ENCODE data around the gene PKD1.
"Not testable (repeated sequence)": the region's sequence is repeated elsewhere in the genome, so short reads cannot be mapped to it uniquely, and the experiment has no call there.

PKD1 gene

DNA sequence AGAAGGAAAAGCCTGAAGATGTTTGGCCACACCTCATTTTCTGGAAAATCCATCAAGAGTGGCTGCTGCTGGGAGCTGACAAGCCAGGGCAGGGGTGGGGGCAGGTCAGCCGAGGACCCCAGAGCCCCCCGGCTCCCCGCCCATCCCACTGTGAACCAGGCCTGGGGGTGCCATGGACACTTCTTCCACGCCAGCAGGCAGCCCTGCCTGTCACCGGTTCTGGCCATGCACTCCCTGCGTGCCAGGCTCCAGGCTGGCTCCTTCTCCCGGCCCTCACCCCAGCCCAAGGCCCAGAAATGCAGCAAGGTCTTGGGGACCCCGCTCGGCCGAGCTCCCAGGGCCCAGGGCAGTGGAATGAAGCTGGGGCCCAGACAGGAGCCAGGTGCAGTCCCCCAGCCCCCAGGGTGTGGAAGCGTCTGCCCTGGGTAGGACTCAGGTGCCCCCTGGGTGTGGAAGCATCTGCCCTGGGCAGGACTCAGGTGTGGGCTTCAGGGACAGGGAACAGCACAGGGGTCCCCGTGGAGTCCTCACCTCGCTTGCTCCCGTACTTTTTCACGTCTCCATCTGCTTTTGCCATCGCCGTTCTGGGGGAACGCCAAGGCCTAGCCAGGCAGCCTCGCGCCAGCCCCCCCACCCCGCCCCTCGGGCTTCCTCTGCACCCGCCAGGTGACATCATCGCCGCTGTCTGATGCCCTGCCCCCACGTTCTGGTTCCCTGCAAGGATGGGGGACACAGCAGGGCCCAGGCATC lies 12.6 kb downstream of the PKD1 start:
- DNase-seq = not testable (repeated sequence)

DNA sequence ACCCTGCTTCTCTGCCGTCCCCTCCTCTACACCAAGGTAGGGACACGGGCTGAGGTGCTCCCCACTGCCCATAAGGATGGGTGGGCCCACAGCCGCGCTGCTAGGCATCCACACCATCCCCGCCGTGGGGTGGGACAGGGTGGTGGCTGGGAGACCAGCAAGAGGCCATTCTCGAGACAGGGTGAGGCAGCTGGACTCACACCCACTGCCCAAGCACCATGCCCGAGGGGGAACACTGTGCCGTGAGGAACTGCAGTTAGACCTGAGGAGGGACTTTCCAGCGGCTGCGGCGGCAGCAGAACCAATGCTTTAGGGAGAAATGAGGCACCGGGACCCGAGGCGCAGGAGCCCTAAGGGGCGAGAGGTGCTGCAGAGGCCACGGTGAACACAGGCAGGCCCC lies 13.3 kb downstream of the PKD1 start:
- DNase-seq = no peak

DNA sequence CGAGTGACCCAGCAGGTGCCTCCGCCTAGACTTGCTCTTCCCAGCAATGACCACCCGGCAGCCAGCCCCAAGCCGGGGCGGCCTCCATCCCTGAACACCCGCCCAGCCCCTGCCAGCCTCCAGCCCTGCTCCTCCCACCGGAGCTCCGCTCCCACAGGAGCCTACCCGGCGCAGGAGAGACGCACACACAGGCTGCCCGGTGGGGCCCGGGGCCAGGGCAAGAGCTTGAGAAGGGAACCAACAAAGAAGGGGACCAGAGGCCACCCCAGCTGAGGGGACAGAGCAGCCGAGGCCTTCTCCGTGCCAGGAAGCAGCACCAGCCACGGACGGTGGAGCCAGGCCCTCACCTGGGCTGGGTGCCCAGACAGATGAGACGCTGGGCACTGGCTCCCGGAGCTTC lies 13.8 kb downstream of the PKD1 start:
- no peak for DNase-seq

DNA sequence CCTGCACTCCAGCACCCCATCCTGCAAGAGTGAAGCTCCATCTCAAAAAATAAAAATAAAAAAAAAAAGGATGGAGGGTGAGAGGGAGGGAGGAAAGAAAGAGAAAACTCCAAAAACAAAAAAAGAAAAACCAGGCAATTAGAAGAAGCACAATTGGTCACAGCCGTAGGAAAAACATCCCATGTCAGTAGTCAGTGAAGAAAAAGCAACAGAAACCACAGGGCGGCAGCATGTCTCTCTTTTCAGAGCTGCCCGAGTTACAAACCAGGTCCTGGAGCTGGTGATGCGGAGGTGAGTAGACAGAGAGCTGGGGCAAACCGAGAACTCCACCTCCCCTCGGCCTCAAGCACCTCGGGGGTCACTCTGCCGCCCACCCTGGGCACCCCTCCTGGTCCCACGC lies 14.4 kb downstream of the PKD1 start:
- DNase-seq = not testable (repeated sequence)

DNA sequence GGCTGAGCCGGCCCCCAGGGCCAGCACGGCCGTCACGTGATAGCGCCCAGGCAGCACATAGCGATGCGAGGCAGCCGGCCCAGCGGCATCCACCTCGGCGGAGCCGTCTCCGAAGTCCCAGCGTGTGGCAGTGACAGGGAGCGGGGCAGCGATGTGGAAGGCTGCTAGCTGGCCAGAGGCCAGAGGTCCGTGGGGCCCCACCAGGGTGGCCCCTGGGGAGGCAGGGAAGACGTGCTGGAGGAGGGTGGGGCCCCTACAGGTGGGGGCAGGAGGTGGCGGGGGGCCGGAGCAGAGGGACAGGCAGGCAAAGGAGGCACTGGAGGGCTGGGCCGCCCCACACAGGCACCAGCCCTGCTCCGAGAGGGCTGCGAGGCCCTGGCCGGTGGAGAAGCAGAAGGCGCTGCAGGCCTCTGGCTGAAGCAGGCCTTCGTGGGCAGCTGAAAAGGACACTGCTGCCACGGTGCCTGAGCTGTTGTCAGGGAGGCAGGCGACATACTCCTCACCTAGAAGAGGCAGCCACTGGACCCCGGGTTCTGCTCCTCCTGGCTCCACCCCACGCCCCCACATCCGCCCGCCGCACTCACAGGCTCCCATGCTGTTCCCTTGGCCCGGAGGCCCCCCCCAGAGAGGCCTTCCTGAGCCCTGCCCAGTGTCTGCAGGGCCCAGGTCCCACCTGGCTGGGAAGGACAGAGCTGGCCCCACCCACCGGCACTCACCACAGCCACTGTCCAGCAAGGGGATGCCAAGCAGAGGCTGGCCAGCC lies 17.6 kb downstream of the PKD1 start:
- DNase-seq = not testable (repeated sequence)

DNA sequence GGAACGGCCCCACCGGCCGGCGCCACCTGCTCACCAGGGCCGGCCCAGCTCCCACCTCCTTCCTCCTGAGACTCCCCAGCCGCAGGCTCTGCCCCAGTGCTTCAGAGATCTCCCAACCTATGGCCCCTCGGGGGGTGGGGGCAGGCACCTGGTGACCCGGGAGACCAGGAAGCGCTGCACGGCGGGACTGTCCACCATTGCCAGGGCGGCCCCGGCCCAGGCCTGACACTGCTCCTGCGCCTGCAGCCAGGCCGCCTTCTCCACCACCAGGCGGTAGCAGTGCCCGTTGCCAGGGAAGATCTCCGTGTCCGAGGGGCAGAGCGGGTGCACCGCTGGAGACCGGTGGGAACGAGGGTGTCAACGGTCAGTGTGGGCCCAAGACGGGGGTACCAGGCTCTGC lies 18.4 kb downstream of the PKD1 start:
- DNase-seq = not testable (repeated sequence)

DNA sequence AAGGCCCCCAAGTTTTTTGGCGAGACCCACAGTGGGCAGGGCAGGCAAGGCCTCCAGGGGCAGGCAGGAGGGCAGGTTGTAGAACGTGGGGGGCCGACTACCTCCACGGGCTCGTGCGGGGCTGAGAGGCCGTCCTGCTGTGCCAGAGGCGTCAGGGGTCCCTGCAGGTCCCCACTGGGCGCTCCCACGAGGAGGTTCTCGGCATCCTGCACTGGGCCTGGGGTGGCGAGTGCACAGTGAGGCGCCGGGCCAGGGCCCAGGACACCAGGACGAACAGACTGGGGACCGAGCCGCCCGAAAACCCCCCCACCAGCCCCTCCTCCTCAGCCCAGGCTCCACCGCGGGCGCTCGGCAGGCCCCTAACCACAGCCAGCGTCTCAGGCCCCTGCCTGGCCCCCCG lies 19.3 kb downstream of the PKD1 start:
- not testable (repeated sequence) for DNase-seq

DNA sequence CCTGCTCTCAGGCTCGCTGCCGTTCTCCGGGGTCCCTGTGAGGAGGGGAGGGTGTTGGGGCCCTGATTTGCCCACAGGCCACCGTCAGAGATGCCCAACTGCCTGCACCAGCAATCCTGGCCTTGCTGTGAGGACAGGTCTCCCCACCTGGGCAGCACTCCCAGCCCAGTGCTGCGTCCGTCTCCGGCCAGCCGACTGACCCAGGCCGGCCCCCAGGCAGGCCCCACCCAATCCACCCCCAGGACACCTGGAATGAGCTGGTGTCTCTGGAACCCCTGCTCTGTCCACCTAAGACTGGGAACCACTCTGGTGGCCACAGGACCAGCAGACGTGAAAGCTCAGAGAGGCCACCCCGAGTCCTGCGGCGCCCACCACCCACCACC lies 20.1 kb downstream of the PKD1 start:
- DNase-seq = no peak

DNA sequence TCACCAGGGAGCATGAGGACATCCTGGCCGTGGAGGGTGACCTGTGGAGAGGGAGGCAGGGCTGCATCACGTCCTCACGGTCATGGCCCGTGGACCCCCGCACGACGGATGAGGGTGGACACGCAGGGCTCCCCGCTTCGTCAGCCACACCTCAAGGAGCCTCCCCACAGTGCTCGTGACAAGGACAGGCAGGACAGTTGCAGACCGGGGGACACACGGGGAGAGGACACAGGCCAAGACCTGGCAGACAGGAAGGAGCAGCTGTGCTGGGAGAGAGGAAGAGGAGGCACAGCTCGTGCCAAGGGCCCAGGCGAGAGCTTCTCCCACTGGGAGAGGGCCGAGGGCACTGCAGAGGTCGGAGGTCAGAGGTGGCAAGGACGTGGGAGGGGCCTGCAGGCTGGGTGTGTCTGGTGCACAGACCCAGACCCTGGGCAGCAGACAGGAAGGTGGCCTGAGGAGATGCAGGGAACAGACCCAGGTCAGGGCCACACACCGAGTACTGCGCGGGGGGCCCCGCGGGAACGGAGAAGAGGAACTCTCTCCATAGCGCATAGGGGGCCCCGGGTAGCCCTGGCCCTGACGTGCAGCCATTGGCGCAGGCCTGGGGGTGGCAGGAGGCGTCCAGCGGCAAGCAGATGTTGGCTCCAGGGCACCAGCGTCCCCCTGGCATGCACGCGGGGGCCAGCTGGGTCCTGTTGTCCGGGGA lies 20.7 kb downstream of the PKD1 start:
- DNase-seq = not testable (repeated sequence)

DNA sequence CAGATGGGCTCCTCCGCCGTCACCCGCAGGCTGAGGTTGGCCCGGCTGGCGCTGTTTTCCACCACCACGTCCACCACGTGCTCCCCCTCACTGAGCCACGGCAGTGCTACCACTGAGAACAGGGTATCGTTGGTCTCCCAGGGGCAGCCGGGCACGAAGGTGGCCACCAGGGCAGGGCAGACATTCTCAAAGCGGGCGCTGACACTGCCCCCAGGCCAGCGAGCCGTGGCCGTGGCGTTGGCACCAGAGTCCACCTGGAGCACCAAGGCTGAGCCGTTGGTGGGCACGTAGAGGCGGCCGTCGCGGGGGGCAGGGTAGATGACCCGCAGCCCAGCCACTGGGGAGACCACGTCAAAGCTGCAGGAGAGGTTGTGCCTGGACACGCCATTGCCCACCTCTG lies 21.5 kb downstream of the PKD1 start:
- DNase-seq = not testable (repeated sequence)

DNA sequence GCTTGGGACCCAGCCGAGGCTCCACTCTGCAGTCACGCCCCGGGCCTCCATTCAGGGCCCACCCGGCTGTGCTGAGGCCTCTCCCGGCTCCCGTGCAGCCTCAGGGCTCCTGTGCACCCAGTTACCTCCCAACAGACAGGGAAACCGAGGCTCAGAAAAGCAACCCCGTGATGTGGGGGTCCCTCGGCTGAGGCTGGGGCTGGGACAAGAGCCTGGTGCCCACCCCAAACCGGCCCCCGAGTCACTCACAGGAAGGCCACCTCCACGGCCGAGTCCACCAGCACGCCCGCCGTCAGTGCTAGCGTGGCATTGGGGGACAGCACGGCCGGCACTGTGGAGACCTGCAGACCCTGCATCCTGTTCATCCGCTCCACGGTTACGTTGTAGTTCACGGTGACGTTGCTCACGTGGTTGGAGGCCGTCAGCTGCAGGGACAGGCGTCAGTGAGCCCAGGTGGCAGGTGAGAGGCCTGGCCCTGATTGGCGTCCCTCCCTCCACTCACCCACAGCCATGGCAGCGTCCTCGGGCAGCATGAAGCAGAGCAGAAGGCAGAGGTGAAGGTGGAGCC lies 23.1 kb downstream of the PKD1 start:
- DNase-seq = not testable (repeated sequence)

DNA sequence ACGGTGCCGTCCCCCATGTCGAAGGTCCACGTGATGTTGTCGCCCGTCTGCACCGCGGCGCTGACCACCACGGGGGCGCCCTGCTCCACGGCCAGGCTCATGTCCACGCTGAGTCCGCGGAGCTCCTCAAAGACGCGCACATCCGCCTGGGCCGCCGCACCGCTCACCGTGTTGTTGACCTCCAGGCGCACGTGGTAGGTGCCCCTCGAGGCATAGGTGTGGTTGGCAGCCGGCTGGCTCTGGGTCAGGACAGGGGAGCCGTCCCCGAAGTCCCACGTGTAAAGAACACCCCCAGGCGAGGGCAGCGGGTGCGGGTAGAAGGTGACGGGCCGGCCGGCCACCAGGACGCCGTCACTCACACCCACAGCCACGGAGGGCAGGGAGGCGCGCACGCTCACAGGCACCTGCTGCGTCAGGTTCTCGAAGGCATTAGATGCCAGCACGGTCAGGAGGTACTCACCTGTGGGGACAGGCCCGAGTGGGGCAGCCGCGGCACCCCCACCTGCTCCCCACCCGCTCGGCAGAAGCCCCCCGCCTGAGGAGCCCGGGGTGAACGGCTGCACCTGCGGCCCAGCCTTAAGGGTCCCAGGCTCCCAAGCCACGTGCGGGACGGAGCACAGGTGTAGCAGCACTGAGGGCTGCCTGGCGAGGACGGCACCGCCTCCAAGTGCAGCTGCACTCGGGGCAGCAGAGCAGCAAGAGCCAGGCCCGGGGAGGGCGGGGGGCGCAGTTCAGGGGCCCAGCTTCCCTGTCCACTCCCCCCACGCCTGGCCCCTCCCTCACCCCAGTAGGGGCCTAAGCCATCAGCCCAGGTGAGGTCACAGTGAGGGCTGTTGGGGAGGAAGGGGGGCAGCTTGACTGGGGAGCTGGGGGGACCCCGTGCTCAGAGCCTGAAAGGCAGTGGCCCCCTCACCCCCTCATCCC lies 24.0 kb downstream of the PKD1 start:
- not testable (repeated sequence) for DNase-seq

DNA sequence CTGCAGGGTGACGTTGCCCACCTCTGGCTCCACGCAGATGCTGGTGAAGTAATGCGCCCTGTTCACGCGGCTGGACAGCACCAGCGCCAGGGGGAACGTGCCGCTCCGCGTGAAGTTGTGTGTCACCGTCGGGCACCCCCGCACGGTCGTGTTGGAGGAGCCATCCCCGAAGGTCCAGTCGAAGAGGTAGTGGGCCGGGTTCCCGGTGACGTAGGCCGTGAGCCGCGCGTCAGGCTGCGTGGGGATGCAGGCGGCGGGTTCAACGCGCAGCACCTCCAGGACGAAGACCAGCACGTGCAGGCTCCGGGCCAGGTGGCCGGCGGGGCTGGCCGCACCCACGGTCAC lies 24.7 kb downstream of the PKD1 start:
- not testable (repeated sequence) for DNase-seq

DNA sequence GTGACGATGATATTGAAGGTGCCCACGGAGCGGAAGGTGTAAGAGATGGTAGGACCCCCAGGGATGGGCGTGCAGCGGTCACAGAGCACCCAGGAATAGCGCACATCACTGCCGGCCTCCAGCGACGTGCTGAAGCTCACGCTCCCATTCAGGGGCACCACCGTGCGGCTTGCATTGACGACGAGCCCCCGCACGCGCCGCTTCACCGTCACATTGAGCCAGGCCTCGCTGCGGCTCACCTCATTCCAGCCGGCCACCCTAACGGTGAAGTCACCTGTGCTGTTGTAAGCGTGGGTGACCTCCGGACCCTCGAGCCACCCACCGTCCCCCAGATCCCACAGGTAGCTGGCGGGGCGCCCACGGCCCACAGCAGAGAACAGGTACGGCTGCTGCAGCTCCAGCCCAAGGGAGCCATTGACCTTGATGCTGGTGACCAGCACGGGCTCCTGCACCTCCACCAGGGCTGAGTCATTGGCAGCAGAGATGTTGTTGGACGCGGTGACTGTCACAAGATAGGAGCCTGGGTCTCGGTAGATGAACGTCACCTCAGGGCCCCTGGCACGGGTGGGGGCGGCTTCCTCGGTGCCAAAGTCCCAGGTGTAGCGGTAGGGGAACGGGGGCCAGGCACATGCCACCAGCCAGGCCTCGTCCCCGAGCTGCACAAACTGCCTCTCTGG lies 25.2 kb downstream of the PKD1 start:
- DNase-seq = not testable (repeated sequence)

DNA sequence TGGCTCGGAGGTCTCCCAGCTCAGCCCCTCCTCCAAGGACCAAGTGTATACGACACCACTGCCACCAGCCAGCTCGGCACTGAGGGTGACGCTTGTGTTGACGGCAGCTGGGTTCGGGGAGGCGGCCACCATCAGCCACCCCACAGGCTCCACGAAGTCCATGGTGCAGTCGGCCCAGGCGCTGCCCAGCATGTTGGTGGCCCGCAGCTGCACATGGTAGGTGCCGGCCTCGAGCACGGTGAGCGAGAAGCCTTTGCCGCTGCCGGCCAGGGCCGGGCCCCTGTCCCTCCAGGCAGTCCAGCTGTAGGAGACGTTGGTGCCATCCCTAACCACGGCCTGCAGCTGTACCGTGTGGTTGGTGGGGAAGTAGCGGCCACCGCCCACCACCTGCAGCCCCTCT lies 25.8 kb downstream of the PKD1 start:
- not testable (repeated sequence) for DNase-seq

DNA sequence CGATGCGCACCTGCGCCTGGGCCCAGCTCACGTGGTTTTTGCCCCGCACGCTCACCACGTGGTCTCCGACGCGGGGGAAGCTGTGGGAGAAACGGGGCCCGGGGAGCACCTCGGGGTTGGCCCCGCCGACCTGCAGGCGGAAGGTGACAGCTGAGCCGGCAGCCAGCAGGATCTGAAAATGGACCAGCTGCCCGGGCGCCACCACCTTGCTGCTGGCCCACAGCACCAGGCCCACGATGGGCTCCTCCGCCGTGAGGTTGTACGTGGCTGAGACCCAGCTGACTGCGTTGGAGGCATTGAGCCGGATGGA lies 26.5 kb downstream of the PKD1 start:
- DNase-seq = not testable (repeated sequence)

DNA sequence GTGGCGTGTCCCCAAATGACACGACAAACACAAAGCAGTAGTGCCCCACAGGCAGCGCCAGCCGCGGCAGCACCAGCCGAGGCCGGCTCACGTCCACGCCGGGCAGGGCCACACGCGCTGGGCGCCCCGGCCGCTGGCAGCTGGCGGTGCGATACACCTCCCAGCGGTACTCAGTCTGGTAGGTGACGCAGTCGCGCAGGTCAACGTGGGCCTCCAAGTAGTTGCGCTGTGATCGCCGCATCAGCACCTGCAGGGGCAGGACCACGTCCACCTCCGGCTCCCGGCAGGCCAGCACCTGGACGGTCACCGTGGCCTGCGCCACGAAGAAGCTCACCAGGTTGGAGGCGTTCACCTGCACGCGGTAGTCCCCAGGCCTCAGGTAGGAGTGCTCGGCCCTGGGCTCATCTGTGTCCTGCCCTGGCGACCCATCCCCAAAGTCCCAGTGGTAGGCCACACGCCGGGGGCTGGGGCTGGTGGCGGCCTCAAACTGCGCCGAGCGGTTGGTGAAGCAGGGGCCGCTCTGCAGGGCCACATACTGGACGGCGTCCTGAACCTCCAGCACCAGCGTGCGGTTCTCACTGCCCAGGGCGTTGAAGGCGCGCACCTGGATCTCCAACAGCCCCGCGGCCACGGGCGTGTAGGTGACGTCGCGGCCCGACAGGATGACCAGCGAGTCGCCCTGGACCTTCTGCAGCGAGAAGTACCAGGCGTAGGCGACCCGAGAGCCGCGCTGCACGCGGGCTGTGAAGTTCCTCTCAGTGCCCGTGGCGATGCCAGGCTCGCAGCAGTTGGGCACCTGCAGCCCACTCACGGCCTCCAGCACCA lies 27.0 kb downstream of the PKD1 start:
- DNase-seq = not testable (repeated sequence)

DNA sequence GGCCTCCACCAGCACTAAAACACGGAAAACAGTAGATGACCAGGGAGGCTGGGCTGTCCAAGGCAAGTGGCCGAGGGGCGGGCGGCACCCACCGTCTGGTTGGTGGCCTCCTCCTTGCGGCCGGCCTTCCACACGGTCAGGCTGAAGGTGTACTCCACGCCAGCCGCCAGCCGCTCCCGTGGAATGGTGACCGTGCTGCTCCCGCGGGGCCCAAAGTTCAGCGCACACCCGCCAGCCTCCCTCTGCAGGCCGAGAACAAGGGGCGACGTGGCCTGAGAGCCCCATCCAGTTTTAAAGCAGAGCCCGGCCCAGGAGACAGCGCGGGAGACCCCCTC lies 27.9 kb downstream of the PKD1 start:
- DNase-seq = not testable (repeated sequence)

DNA sequence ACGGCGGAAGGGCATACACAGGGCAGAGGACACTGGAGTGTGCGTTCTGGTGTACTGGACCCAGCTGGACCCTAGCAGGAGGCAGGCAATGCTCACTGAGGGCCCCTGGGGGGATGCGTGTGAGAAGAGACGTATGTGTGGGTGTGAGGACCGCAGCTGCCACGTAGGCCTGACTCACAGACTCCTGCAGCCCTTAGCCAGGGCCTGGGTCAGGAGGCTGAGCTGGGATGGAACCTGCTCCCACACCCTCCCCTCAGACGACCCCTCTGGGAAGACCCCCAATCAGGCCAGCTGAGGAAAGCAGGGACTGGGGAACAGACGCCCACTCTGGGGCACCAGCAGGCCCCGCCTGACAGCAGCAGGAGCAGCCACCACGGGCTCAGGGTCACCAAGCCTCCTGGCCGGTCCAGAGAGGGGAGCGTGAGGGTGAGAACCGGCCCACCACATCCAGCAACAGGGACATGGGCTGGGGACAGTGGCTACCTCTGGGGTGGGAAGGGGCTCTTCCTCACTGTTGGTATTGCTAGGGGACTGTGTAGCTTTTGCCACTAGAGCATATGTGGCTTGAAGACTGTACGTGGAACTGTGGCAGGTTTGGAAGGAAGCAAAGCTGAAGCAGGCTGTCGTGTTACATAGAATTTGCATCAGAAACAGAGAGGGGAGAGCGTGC lies 28.4 kb downstream of the PKD1 start:
- DNase-seq = not testable (repeated sequence)

DNA sequence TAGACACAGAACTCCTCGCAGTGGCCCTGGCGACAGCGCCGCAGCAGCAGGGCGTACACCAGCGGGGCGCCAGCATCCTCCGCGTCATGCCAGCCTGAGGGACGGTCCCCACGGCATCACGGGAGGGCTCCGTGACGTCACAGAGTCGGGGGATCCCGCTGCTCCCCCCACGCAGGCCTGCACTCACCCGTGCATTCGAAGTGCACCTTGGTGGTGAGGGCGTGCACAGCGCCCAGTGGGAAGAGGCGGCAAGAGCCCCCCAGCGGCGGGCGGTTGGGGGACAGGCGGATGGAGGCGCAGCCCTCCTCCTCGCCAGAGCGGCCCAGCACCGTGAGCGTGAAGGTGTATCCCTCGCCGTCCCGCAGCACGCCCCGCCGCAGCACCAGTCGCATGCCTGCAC lies 29.5 kb downstream of the PKD1 start:
- not testable (repeated sequence) for DNase-seq

DNA sequence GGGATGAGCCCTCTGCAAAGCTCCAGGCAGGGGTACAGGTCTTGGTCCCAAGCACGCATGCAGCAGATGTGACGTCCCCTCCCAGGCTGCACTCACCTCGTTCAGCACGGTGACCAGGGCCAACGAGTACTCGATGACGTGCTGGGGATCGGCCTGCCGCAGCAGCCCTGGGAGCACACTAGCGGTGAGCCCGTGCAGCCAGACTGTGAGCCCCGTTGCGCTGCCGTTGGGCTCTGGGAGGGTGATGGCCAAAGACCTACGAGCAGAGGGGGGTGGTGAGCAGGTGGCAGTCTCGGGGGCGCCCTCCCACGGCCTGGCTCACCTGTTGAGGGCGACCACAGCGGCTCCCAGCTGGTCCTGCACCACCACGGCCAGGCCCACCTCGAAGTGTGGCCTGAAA lies 29.9 kb downstream of the PKD1 start:
- not testable (repeated sequence) for DNase-seq

All from DMS79 (cell line).